Natural killer cell treated with Interleukin-12 subunit alpha and Interleukin-12 subunit beta and Interleukin-15 and Interleukin-18, amount 100 ng/mL, for 72 hours (primary cell): ENCODE measurements around the gene PAGE4. TPM values are rescaled to one million over a fixed set of nuclear protein-coding genes. Genes with fewer than 3 reads are reported as not detected.

Experiments
- ATAC-seq, 2 donors: fragments of 150-1000 bp; cut with Tn5 transposase in 1 of 2; sonication (Bioruptor Pico), chemical (Tn5 transposase) in 1 of 2; 2 replicates each; pipeline ENCODE4 v1.10.0; 2021
- DNase-seq: peaks from one replicate; pipeline ENCODE4 v3.0.0; 2022; ENCODE audit warnings: low spot score
- H3K27ac Mint-ChIP-seq, 2 donors: 1 replicate in 1 of 2; 2 replicates in 1 of 2; pipeline ENCODE4 v1.8.0; 2022; ENCODE audit warnings: mixed read lengths in 2 of 2, mild to moderate bottlenecking in 1 of 2, moderate library complexity in 1 of 2
- H3K27me3 Mint-ChIP-seq, 2 donors: 1 replicate in 1 of 2; 2 replicates in 1 of 2; pipeline ENCODE4 v1.8.0; 2022; ENCODE audit warnings: mixed read lengths in 2 of 2
- H3K36me3 Mint-ChIP-seq: one replicate; pipeline ENCODE4 v1.8.0; 2022; ENCODE audit warnings: mixed read lengths
- H3K4me1 Mint-ChIP-seq, 2 donors: 1 replicate in 1 of 2; 2 replicates in 1 of 2; pipeline ENCODE4 v1.8.0; 2022; ENCODE audit warnings: low read depth in 2 of 2, mixed read lengths in 2 of 2, mild to moderate bottlenecking in 1 of 2
- H3K4me3 Mint-ChIP-seq: one replicate; pipeline ENCODE4 v1.8.0; 2022; ENCODE audit warnings: mixed read lengths
- H3K9me3 Mint-ChIP-seq: 2 replicates; pipeline ENCODE4 v1.8.0; 2022; ENCODE audit warnings: mixed read lengths
- total RNA-seq, 2 donors: library from RNA; stranded (reverse); gene quantifications; one replicate each; pipeline ENCODE4 v1.2.3, GENCODE V29; 2022

Gene PAGE4, protein sequence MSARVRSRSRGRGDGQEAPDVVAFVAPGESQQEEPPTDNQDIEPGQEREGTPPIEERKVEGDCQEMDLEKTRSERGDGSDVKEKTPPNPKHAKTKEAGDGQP
- total RNA-seq: not detected

DNA sequence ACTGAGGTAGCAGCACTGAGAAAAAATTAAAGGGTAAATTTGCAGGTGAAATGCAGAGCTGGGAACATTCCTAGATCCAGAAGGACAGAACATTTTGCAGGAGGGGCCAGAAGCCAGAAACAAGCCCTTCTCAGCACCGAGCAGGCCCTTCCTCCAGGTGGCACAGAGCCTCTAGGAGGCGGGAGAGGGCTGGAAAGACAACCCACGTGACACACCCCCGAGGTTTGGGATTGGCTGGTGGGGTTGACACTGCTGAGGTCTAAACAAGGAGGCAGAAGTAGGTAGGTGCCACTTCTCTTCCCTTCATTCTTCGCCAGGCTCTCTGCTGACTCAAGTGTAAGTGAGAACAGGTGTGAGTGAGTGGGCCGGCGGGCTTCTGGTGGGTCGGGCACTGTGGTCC lies at the start of gene PAGE4:
PAGE4 (plus strand) TSS at position 288 of the 400 bp plus-strand sequence. CDS start 1,126 bp downstream, outside the sequence.
- Mint-ChIP-seq H3K4me1 (no peaks in the 10 kb centered on the region), H3K36me3 (no peaks in the 10 kb centered on the region), H3K4me3 (no peak within 1 kb of the TSS), H3K27me3 (peaks cover 0 to 32% of the 10 kb centered on the region in 2 donors), H3K27ac (no peak within 1 kb of the TSS), H3K9me3 (no peaks in the 10 kb centered on the region)
- no peak for ATAC-seq
- DNase-seq: no peak

DNA sequence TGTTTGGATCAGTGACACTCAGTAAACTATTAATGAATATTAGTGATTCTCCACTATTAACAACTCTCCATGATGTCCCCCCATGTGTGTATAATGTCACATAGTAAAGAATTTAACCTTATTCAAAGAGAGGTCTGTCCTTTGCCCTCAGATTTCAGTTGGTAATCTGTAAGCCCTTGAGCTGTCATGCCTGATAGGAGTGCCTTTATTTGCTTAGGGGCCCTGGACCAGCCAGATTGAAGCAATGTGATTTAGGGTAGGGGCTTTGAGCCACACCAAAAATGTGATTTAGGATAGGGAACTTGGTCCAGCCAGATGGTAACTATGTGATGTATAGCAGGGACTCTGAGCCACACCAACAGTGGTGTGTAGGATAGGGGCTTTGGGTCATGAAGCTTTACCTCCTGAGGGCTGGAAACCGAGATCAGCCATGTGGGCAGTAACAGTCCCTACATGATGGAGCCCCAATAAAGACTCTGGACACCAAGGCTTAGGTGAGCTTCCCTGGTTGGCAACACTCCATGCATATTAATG lies 44.3 kb upstream of the PAGE4 start:
- peaks cover 0 to 5% of the 10 kb centered on the region in 2 donors for H3K27me3 Mint-ChIP-seq
- ATAC-seq (no peak), DNase-seq (no peak)
- no peak overlapping the region for H3K4me3 Mint-ChIP-seq
- no peak overlapping the region for H3K27ac Mint-ChIP-seq
- no peaks in the 10 kb centered on the region for H3K36me3 Mint-ChIP-seq
- H3K4me1 Mint-ChIP-seq: no peaks in the 10 kb centered on the region
- no peaks in the 10 kb centered on the region for H3K9me3 Mint-ChIP-seq

DNA sequence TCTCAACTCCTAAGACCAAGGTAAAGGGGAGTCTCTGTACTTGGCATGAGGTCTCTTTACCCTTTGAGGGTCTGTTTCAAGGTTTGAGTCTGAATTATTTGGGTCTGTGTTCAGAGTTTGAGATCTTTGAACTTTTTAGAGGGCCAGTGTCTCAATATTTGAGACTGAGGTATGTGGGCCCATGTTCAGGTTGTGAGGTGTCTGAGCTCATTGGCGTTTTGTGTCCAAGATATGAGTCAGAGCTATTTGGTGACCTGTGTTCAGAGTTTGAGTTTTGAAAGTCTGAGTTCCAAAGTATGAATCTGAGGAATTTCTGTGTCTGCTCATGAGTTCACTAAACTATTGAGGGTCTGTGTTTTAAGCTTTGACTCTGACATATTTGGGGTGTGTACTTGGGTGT lies 36.7 kb upstream of the PAGE4 start:
- Mint-ChIP-seq H3K4me3 (no peak overlapping the region), H3K9me3 (no peaks in the 10 kb centered on the region), H3K4me1 (no peaks in the 10 kb centered on the region), H3K27ac (no peak overlapping the region), H3K36me3 (no peaks in the 10 kb centered on the region), H3K27me3 (peaks cover 0 to 1% of the 10 kb centered on the region in 2 donors)
- ATAC-seq: no peak
- DNase-seq: no peak

DNA sequence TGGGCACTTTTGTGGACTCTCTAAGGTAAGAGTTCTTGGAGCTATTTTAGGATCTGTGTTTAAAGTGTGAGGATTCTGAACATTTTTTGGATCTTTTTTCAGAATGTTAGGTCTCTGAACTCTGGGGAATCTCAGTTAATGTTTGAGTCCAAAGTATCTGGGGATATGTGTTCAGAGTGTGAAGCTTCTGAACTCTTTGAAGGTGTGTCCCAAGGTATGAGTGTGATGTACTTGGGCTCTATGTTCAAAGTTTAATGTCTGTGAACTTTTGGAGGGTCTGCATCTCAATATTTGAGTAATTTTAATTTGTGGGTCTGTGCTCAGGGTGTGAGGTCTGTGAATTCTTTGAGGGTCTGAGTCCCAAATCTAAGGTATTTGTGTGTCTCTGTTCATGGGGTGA lies 35.4 kb upstream of the PAGE4 start:
- DNase-seq (no peak), ATAC-seq (no peak)
- no peaks in the 10 kb centered on the region for H3K4me1 Mint-ChIP-seq
- no peak overlapping the region for H3K4me3 Mint-ChIP-seq
- H3K27me3 Mint-ChIP-seq: peaks cover 9 to 10% of the 10 kb centered on the region in 2 donors
- no peak overlapping the region for H3K27ac Mint-ChIP-seq
- H3K36me3 Mint-ChIP-seq: no peaks in the 10 kb centered on the region
- no peaks in the 10 kb centered on the region for H3K9me3 Mint-ChIP-seq

DNA sequence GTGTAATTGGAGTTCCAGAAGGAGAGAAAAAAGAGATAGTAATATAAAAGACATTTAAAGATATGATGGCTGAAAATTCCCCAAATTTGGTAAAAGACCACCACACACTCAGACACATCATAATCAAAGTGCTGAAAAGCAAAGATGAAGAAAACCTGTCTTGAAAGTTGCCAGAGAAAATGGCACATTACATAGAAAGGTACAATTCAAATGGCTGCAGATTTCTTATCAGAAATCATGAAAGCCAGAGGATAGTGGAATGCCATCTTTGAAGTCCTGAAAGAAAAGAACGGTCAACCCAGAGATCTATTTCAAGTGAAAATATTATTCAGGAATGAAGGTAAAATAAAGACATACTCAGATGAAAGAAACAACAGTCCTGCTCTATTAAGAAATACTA lies 29.3 kb upstream of the PAGE4 start:
- H3K36me3 Mint-ChIP-seq: no peaks in the 10 kb centered on the region

DNA sequence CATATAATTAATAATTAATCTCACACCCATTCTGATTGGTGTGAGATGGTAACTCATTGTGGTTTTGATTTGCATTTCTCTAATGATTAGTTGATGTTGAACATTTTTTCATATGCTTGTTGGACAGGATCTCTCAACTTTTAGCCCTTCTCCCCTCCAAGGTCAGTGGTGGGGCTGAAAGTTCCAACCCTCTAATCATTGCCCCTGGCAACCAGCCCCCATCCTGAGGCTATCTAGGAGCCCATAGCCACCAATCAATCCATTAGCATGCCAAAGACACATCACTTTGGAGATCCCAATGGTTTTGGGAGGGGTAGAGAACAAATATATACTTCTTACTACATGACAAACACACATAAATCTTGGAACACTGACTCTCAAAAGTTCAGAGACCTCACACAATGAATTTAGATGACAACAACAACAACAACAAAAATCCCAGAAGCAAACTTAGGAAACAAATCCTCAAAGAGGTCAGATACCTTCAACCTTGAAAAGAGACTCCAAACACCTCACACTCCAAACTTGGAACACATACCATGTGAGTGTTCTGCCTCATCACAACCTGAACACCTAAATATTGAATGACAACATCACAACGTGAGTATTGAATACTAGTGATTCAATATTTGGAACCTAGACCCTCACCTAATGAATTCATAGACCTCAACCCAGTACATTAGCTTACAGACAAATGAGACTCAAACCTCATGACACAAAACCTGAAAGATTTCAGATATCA lies 19.0 kb upstream of the PAGE4 start:
- no peaks in the 10 kb centered on the region for H3K9me3 Mint-ChIP-seq
- DNase-seq: no peak
- H3K27me3 Mint-ChIP-seq: peaks cover 0 to 9% of the 10 kb centered on the region in 2 donors
- no peak for ATAC-seq
- H3K4me3 Mint-ChIP-seq: no peak overlapping the region
- no peaks in the 10 kb centered on the region for H3K4me1 Mint-ChIP-seq
- no peaks in the 10 kb centered on the region for H3K36me3 Mint-ChIP-seq
- H3K27ac Mint-ChIP-seq: no peak overlapping the region

More for the DNA sequence above, 29.3 kb upstream of the PAGE4 start:
- Mint-ChIP-seq H3K9me3 (no peaks in the 10 kb centered on the region), H3K4me3 (no peak overlapping the region), H3K27ac (no peak overlapping the region), H3K4me1 (no peaks in the 10 kb centered on the region), H3K27me3 (peaks cover 14 to 19% of the 10 kb centered on the region in 2 donors)
- ATAC-seq (no peak), DNase-seq (no peak)

DNA sequence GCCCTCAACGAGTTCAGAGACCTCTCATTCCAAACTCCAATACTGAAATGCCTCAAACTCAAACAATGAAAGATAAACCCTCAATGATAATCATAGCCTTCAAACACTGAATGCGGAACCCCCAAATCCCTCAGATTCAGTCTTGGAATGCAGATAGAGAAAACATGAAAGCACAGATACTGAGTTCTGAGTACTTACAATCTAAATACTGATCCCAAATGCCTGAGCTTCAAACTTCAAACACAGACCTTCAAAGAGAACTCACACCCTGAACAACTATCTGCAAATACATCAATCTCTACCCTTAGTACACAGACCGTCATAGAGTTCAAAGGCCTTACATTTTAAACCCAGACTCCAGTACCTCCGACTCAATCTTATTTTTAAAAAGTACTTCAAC lies 16.9 kb upstream of the PAGE4 start:
- DNase-seq (no peak), ATAC-seq (no peak)
- H3K27me3 Mint-ChIP-seq: peaks cover 0 to 9% of the 10 kb centered on the region in 2 donors
- no peaks in the 10 kb centered on the region for H3K4me1 Mint-ChIP-seq
- H3K4me3 Mint-ChIP-seq: no peak overlapping the region
- H3K9me3 Mint-ChIP-seq: no peaks in the 10 kb centered on the region
- H3K27ac Mint-ChIP-seq: no peak overlapping the region
- no peaks in the 10 kb centered on the region for H3K36me3 Mint-ChIP-seq

DNA sequence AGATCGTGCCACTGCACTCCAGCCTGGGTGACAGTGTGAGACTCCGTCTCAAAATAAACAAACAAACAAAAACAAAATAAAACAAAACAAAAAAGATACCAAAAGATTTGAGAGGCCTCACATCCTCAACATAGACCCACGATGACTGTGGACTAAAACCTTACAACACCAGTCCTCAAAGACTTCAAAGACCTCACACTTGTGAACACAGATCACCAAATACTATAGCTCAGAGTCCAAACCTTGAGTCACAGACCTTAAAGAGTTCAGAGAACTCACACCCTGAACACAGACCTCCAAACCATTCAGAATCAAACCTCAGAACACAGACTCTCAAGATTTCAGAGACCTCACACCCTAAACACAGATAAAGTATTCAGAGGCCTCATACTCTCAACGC lies 12.7 kb upstream of the PAGE4 start:
- Mint-ChIP-seq H3K27me3 (peaks cover 0 to 14% of the 10 kb centered on the region in 2 donors), H3K4me1 (no peaks in the 10 kb centered on the region), H3K36me3 (no peaks in the 10 kb centered on the region), H3K9me3 (no peaks in the 10 kb centered on the region), H3K27ac (no peak overlapping the region), H3K4me3 (no peak overlapping the region)
- DNase-seq (no peak), ATAC-seq (no peak)

DNA sequence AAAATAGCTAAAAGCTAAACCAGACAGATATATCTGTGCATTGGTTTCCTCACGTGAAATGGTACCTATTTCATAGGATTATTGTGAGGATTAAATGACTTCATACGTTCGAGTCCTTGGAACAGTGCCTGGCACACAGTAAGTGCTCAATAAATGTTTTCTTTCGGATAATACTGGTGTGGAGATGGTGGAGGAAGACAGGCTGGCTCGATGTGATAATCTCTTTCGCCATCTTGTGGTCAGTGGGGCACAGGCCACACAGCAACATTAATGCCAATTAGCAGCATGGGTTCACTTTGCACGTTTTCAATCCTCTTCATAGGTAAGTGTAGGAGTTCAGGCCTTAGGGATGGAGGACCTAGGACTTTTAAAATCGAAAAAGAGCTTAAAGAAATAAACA lies 9.3 kb downstream of the PAGE4 start:
- no peaks in the 10 kb centered on the region for H3K36me3 Mint-ChIP-seq
- no peaks in the 10 kb centered on the region for H3K9me3 Mint-ChIP-seq
- DNase-seq: no peak
- no peak overlapping the region for H3K27ac Mint-ChIP-seq
- no peak for ATAC-seq
- H3K4me3 Mint-ChIP-seq: no peak overlapping the region
- no peaks in the 10 kb centered on the region for H3K4me1 Mint-ChIP-seq
- peaks cover 6 to 9% of the 10 kb centered on the region in 2 donors for H3K27me3 Mint-ChIP-seq

DNA sequence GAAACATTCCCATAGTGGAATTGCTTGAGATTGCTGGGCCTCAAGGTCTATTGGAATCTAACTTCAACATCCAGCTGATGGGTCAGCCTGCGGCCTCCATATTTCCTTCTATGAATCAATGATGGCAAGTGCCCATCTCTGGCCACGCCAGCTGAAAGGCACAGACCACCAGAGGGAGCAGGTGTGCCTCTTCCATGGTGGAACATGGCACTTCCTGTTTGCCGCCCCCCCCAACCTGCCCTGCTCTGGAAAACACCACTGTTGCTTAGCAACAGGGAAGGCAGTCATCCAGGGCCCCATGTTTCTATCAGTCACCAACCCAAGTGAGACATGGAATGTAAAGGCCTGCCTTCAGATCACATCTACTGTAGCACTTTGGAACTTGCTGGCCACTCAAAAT lies 11.6 kb downstream of the PAGE4 start:
- DNase-seq: no peak
- no peak overlapping the region for H3K4me3 Mint-ChIP-seq
- H3K9me3 Mint-ChIP-seq: no peaks in the 10 kb centered on the region
- H3K27ac Mint-ChIP-seq: no peak overlapping the region
- H3K36me3 Mint-ChIP-seq: no peaks in the 10 kb centered on the region
- H3K4me1 Mint-ChIP-seq: no peaks in the 10 kb centered on the region
- peaks cover 0 to 9% of the 10 kb centered on the region in 2 donors for H3K27me3 Mint-ChIP-seq
- ATAC-seq: no peak

DNA sequence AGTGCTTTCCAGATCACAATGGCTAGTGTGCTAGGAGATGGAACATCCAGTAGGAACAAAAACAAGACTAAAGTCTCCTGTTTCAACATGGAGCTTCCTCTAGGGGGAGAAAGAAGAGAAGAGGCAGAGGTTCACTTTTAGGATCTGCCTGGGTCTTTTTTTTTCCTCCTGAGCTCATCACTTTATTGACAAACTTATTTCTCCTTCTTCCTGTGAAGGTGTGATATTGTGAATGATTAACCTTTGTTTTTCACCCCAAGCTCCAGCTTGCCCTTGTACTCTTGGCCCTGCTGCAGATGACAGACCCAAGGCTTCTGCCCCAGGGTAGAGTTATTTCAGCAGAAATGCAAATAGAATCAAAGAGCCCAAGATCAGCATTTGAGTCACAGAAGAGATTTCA lies 13.5 kb downstream of the PAGE4 start:
- no peak for ATAC-seq
- Mint-ChIP-seq H3K36me3 (no peaks in the 10 kb centered on the region), H3K27me3 (peaks cover 8 to 15% of the 10 kb centered on the region in 2 donors), H3K27ac (no peak overlapping the region), H3K4me3 (no peak overlapping the region), H3K9me3 (no peaks in the 10 kb centered on the region), H3K4me1 (no peaks in the 10 kb centered on the region)
- DNase-seq: no peak

DNA sequence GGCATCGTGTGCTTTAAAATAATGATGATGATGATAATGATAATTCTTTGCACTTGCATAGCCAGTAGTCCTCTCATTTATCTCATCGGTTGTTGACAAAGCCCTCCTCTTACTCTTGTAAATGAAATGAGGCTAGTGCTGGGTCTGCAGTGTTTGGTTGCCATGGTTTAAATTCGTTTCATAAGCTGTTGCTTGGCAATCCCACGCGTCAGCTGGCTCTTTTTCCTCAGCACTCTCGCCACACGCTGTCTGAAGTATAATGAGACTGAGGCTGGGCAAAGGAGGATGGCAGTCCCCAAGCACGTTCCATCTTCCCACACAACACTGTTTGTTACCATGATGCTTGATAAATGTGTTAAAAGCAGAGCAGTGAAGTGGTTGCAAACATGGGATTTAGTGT lies 15.5 kb downstream of the PAGE4 start:
- H3K27me3 Mint-ChIP-seq: peaks cover 8 to 17% of the 10 kb centered on the region in 2 donors
- H3K36me3 Mint-ChIP-seq: no peaks in the 10 kb centered on the region
- peaks cover 0 to 3% of the 10 kb centered on the region in 2 donors for H3K4me1 Mint-ChIP-seq
- ATAC-seq (no peak), DNase-seq (no peak)
- H3K9me3 Mint-ChIP-seq: no peaks in the 10 kb centered on the region
- no peak overlapping the region for H3K27ac Mint-ChIP-seq
- no peak overlapping the region for H3K4me3 Mint-ChIP-seq

DNA sequence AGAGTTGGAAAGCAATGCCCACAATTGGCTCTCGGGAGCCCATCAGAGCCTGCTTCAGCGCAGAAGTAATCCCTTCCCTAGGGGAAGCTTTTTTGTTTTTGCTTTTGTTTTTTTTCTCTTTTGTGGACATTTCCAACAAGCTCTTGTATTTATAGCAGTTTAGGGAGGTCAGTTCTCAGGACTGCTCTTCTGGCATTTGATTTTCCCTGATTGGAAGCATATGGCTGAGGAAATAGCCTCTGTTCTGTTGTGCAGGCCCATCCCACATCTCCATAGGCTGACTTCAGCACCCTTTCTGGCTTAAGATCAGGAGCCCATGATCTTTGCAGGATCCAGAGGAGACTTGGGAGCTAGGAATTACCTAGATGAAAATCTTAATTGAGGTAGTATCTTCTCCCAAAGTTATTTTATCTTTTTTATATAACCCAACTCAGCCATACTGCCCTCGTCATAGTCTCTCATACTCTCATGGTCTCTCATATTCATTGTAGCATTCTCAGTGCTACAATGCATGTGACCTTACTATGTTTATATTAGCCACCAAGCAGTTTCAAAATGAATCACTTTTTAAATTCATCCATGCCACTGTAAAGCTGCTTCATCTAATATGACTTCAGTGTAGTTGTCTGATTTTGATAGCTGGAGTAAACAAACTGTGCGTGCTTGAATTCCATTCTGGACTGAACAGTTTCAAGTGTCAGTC lies 16.7 kb downstream of the PAGE4 start:
- Mint-ChIP-seq H3K27me3 (peaks cover 8 to 21% of the 10 kb centered on the region in 2 donors), H3K36me3 (no peaks in the 10 kb centered on the region), H3K9me3 (no peaks in the 10 kb centered on the region), H3K27ac (no peak overlapping the region), H3K4me3 (no peak overlapping the region), H3K4me1 (peaks cover 0 to 6% of the 10 kb centered on the region in 2 donors)
- no peak for DNase-seq
- no peak for ATAC-seq

DNA sequence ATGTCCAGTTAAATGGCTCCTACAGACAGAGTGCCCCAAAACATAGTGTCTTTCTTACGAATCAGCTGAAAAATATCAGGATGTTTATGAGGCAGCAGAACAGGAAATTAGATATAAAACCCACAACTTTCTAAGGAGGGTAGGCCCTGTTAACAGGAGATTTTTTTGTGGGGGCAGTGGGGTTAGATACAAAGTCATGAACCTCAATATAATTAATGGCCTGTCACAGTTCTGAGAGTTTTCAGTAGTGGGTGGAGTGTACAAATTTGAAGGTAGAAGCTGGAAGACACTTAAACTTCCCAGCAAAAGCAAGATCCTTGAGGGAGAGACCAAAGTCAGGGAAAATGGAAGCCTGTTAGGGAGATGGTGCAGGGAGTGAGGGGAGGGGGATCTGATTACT lies 17.4 kb downstream of the PAGE4 start:
- no peak overlapping the region for H3K27ac Mint-ChIP-seq
- ATAC-seq: no peak
- H3K9me3 Mint-ChIP-seq: no peaks in the 10 kb centered on the region
- H3K4me3 Mint-ChIP-seq: no peak overlapping the region
- DNase-seq: no peak
- peaks cover 8 to 23% of the 10 kb centered on the region in 2 donors for H3K27me3 Mint-ChIP-seq
- H3K4me1 Mint-ChIP-seq: peaks cover 0 to 6% of the 10 kb centered on the region in 2 donors
- H3K36me3 Mint-ChIP-seq: no peaks in the 10 kb centered on the region
